SK-N-SH treated with all-trans-retinoic acid at 6 μM for 48 hours (cell line): ENCODE results near the gene MTARC2.

Experiments used
- BACH2 ChIP-seq: fragments of 250-450 bp; sonication (Bioruptor Pico); IDR thresholded peaks from 2 replicates; pipeline ENCODE4 v1.9.0; 2021; ENCODE audit warnings: mild to moderate bottlenecking, borderline replicate concordance
- RARB ChIP-seq: fragments of 250-450 bp; sonication (Bioruptor Pico); IDR thresholded peaks from 2 replicates; pipeline ENCODE4 v1.8.0; 2021; ENCODE audit warnings: mild to moderate bottlenecking, moderate library complexity
- ZFP3 ChIP-seq: fragments of 250-450 bp; sonication (Bioruptor Pico); IDR thresholded peaks from 2 replicates; pipeline ENCODE4 v1.5.0; 2020; ENCODE audit warnings: mild to moderate bottlenecking, moderate library complexity
- ZFP30 ChIP-seq: fragments of 450-650 bp; formaldehyde crosslinking; IDR thresholded peaks from 2 replicates; pipeline ENCODE4 v1.5.0; 2022; ENCODE audit warnings: mild to moderate bottlenecking, moderate library complexity
- TF ChIP-seq, protein P1 (sequence below): fragments of 250-450 bp; sonication (Bioruptor Pico); IDR thresholded peaks from 2 replicates; pipeline ENCODE4 v1.8.0; 2020; ENCODE audit warnings: mild to moderate bottlenecking, moderate library complexity, borderline replicate concordance

GRCh38 chr1:220803401-220804201, 55.5 kb downstream of the MTARC2 start:
- TF ChIP-seq RARB (CRISPR knock-in tag) (no peak), ZFP30 (no peak), BACH2 (CRISPR knock-in tag) (no peak), ZFP3 (CRISPR knock-in tag) (no peak)
- TF ChIP-seq, protein P1, sequence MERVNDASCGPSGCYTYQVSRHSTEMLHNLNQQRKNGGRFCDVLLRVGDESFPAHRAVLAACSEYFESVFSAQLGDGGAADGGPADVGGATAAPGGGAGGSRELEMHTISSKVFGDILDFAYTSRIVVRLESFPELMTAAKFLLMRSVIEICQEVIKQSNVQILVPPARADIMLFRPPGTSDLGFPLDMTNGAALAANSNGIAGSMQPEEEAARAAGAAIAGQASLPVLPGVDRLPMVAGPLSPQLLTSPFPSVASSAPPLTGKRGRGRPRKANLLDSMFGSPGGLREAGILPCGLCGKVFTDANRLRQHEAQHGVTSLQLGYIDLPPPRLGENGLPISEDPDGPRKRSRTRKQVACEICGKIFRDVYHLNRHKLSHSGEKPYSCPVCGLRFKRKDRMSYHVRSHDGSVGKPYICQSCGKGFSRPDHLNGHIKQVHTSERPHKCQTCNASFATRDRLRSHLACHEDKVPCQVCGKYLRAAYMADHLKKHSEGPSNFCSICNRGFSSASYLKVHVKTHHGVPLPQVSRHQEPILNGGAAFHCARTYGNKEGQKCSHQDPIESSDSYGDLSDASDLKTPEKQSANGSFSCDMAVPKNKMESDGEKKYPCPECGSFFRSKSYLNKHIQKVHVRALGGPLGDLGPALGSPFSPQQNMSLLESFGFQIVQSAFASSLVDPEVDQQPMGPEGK (CRISPR knock-in tag): no peak
